ENCODE results near the gene CD226.
"Not testable (repeated sequence)": the region's sequence is repeated elsewhere in the genome, so short reads cannot be mapped to it uniquely, and the experiment has no call there.

Gene CD226

GRCh38 chr18:69853051-69853450, 94.6 kb downstream of the CD226 start:
- H3K9me3 ChIP-seq (ENCODE audit: control insufficient read depth, insufficient read depth, low read length), result no peaks in the 10 kb centered on the region

GRCh38 chr18:69845593-69846506, 101.8 kb downstream of the CD226 start:
- Histone ChIP-seq H3K4me3 (ENCODE audit: low read depth, low read length) (no peak overlapping the region), H3K4me1 (ENCODE audit: control insufficient read depth, insufficient read depth, low read length) (peaks cover 3% of the 10 kb centered on the region), H3K9ac (ENCODE audit: low read depth, low read length) (no peak overlapping the region), H3K9me3 (ENCODE audit: control insufficient read depth, insufficient read depth, low read length) (no peaks in the 10 kb centered on the region), H3K36me3 (ENCODE audit: control insufficient read depth, insufficient read depth, low read length) (no peaks in the 10 kb centered on the region), H3K27me3 (ENCODE audit: control insufficient read depth, insufficient read depth, low read length) (no peaks in the 10 kb centered on the region)

More at GRCh38 chr18:69853051-69853450, 94.6 kb downstream of the CD226 start:
- Histone ChIP-seq H3K27me3 (ENCODE audit: control insufficient read depth, insufficient read depth, low read length) (no peaks in the 10 kb centered on the region), H3K36me3 (ENCODE audit: control insufficient read depth, insufficient read depth, low read length) (no peaks in the 10 kb centered on the region), H3K4me3 (ENCODE audit: low read depth, low read length) (no peak overlapping the region), H3K9ac (ENCODE audit: low read depth, low read length) (no peak overlapping the region), H3K4me1 (ENCODE audit: control insufficient read depth, insufficient read depth, low read length) (no peaks in the 10 kb centered on the region)

- no peaks in the 10 kb centered on the region for H3K27me3 ChIP-seq (ENCODE audit: control insufficient read depth, insufficient read depth, low read length)
- no peak overlapping the region for H3K4me3 ChIP-seq (ENCODE audit: low read depth, low read length)
- peaks cover 3% of the 10 kb centered on the region for H3K4me1 ChIP-seq (ENCODE audit: control insufficient read depth, insufficient read depth, low read length)
- no peak overlapping the region for H3K9ac ChIP-seq (ENCODE audit: low read depth, low read length)
- H3K36me3 ChIP-seq (ENCODE audit: control insufficient read depth, insufficient read depth, low read length), result no peaks in the 10 kb centered on the region
- no peaks in the 10 kb centered on the region for H3K9me3 ChIP-seq (ENCODE audit: control insufficient read depth, insufficient read depth, low read length)
These were observed 103.0 kb downstream of the CD226 start for GRCh38 chr18:69844656-69845055.

- Histone ChIP-seq H3K9me3 (ENCODE audit: control insufficient read depth, insufficient read depth, low read length) (no peaks in the 10 kb centered on the region), H3K36me3 (ENCODE audit: control insufficient read depth, insufficient read depth, low read length) (no peaks in the 10 kb centered on the region), H3K4me1 (ENCODE audit: control insufficient read depth, insufficient read depth, low read length) (peaks cover 3% of the 10 kb centered on the region), H3K9ac (ENCODE audit: low read depth, low read length) (no peak overlapping the region), H3K27me3 (ENCODE audit: control insufficient read depth, insufficient read depth, low read length) (no peaks in the 10 kb centered on the region), H3K4me3 (ENCODE audit: low read depth, low read length) (no peak overlapping the region)
These were observed 104.7 kb downstream of the CD226 start for GRCh38 chr18:69843015-69843414.

GRCh38 chr18:69841117-69841516, 106.6 kb downstream of the CD226 start:
- H3K9ac ChIP-seq (ENCODE audit: low read depth, low read length), result no peak overlapping the region
- H3K36me3 ChIP-seq (ENCODE audit: control insufficient read depth, insufficient read depth, low read length), result no peaks in the 10 kb centered on the region
- peaks cover 3% of the 10 kb centered on the region for H3K4me1 ChIP-seq (ENCODE audit: control insufficient read depth, insufficient read depth, low read length)
- no peak overlapping the region for H3K4me3 ChIP-seq (ENCODE audit: low read depth, low read length)
- H3K27me3 ChIP-seq (ENCODE audit: control insufficient read depth, insufficient read depth, low read length), result no peaks in the 10 kb centered on the region
- no peaks in the 10 kb centered on the region for H3K9me3 ChIP-seq (ENCODE audit: control insufficient read depth, insufficient read depth, low read length)

GRCh38 chr18:69840445-69840844, 107.2 kb downstream of the CD226 start:
- Histone ChIP-seq H3K9ac (ENCODE audit: low read depth, low read length) (no peak overlapping the region), H3K4me1 (ENCODE audit: control insufficient read depth, insufficient read depth, low read length) (no peaks in the 10 kb centered on the region), H3K27me3 (ENCODE audit: control insufficient read depth, insufficient read depth, low read length) (no peaks in the 10 kb centered on the region), H3K36me3 (ENCODE audit: control insufficient read depth, insufficient read depth, low read length) (no peaks in the 10 kb centered on the region), H3K9me3 (ENCODE audit: control insufficient read depth, insufficient read depth, low read length) (no peaks in the 10 kb centered on the region), H3K4me3 (ENCODE audit: low read depth, low read length) (no peak overlapping the region)

GRCh38 chr18:69840001-69840400, 107.7 kb downstream of the CD226 start:
- no peaks in the 10 kb centered on the region for H3K36me3 ChIP-seq (ENCODE audit: control insufficient read depth, insufficient read depth, low read length)
- no peaks in the 10 kb centered on the region for H3K27me3 ChIP-seq (ENCODE audit: control insufficient read depth, insufficient read depth, low read length)
- H3K4me3 ChIP-seq (ENCODE audit: low read depth, low read length), result no peak overlapping the region
- no peaks in the 10 kb centered on the region for H3K4me1 ChIP-seq (ENCODE audit: control insufficient read depth, insufficient read depth, low read length)
- no peak overlapping the region for H3K9ac ChIP-seq (ENCODE audit: low read depth, low read length)
- H3K9me3 ChIP-seq (ENCODE audit: control insufficient read depth, insufficient read depth, low read length), result no peaks in the 10 kb centered on the region

GRCh38 chr18:69839497-69839896, 108.2 kb downstream of the CD226 start:
- H3K9me3 ChIP-seq (ENCODE audit: control insufficient read depth, insufficient read depth, low read length), result no peaks in the 10 kb centered on the region
- no peaks in the 10 kb centered on the region for H3K27me3 ChIP-seq (ENCODE audit: control insufficient read depth, insufficient read depth, low read length)
- H3K9ac ChIP-seq (ENCODE audit: low read depth, low read length), result no peak overlapping the region
- H3K4me3 ChIP-seq (ENCODE audit: low read depth, low read length), result no peak overlapping the region
- no peaks in the 10 kb centered on the region for H3K4me1 ChIP-seq (ENCODE audit: control insufficient read depth, insufficient read depth, low read length)
- no peaks in the 10 kb centered on the region for H3K36me3 ChIP-seq (ENCODE audit: control insufficient read depth, insufficient read depth, low read length)

- Histone ChIP-seq H3K4me1 (ENCODE audit: control insufficient read depth, insufficient read depth, low read length) (no peaks in the 10 kb centered on the region), H3K4me3 (ENCODE audit: low read depth, low read length) (no peak overlapping the region), H3K9ac (ENCODE audit: low read depth, low read length) (no peak overlapping the region), H3K27me3 (ENCODE audit: control insufficient read depth, insufficient read depth, low read length) (no peaks in the 10 kb centered on the region), H3K36me3 (ENCODE audit: control insufficient read depth, insufficient read depth, low read length) (no peaks in the 10 kb centered on the region), H3K9me3 (ENCODE audit: control insufficient read depth, insufficient read depth, low read length) (no peaks in the 10 kb centered on the region)
These were observed 108.9 kb downstream of the CD226 start for GRCh38 chr18:69838620-69839411.

- H3K4me1 ChIP-seq (ENCODE audit: control insufficient read depth, insufficient read depth, low read length), result no peaks in the 10 kb centered on the region
- no peak overlapping the region for H3K9ac ChIP-seq (ENCODE audit: low read depth, low read length)
- H3K36me3 ChIP-seq (ENCODE audit: control insufficient read depth, insufficient read depth, low read length), result no peaks in the 10 kb centered on the region
- H3K9me3 ChIP-seq (ENCODE audit: control insufficient read depth, insufficient read depth, low read length), result no peaks in the 10 kb centered on the region
- H3K4me3 ChIP-seq (ENCODE audit: low read depth, low read length), result no peak overlapping the region
- H3K27me3 ChIP-seq (ENCODE audit: control insufficient read depth, insufficient read depth, low read length), result no peaks in the 10 kb centered on the region
These were observed 109.7 kb downstream of the CD226 start for GRCh38 chr18:69838003-69838402.

- H3K27me3 ChIP-seq (ENCODE audit: control insufficient read depth, insufficient read depth, low read length); H3K36me3 ChIP-seq (ENCODE audit: control insufficient read depth, insufficient read depth, low read length); H3K4me1 ChIP-seq (ENCODE audit: control insufficient read depth, insufficient read depth, low read length); H3K9ac ChIP-seq (ENCODE audit: low read depth, low read length); H3K9me3 ChIP-seq (ENCODE audit: control insufficient read depth, insufficient read depth, low read length); H3K4me3 ChIP-seq (ENCODE audit: low read depth, low read length): not testable (repeated sequence)
These were observed 112.7 kb downstream of the CD226 start for GRCh38 chr18:69834980-69835379.

GRCh38 chr18:69830189-69830588, 117.5 kb downstream of the CD226 start:
- no peaks in the 10 kb centered on the region for H3K4me1 ChIP-seq (ENCODE audit: control insufficient read depth, insufficient read depth, low read length)
- H3K27me3 ChIP-seq (ENCODE audit: control insufficient read depth, insufficient read depth, low read length), result no peaks in the 10 kb centered on the region
- no peaks in the 10 kb centered on the region for H3K9me3 ChIP-seq (ENCODE audit: control insufficient read depth, insufficient read depth, low read length)
- no peak overlapping the region for H3K4me3 ChIP-seq (ENCODE audit: low read depth, low read length)
- no peak overlapping the region for H3K9ac ChIP-seq (ENCODE audit: low read depth, low read length)
- no peaks in the 10 kb centered on the region for H3K36me3 ChIP-seq (ENCODE audit: control insufficient read depth, insufficient read depth, low read length)

All from iPS-15b (cell line).